SK-N-SH (cell line): Measurements from ENCODE around the gene CYP1B1. TPM values are rescaled to one million over a fixed set of nuclear protein-coding genes. Genes with fewer than 3 reads are reported as not detected.

Source experiments
- CTCF ChIA-PET: fragments of 300-600, 350-600 bp; formaldehyde crosslinking; extraction: SDS; loops from one replicate; lab custom pipeline; 2021; lab: Yijun Ruan, JAX
- POLR2A ChIA-PET: fragments of 350-600 bp; sonication (Branson Sonifier 250); formaldehyde crosslinking; extraction: SDS; loops from one replicate; lab custom pipeline; 2020; ENCODE audit warnings: antibody characterized with exemption, inconsistent platforms; lab: Yijun Ruan, JAX
- DNase-seq: peaks from one replicate; pipeline ENCODE4 v3.0.0; 2012
- H2AFZ ChIP-seq: fragments of 200-600 bp; sonication (generic); 2 replicates; pipeline ENCODE4 v1.8.1; 2016; ENCODE audit warnings: antibody characterized with exemption, mild to moderate bottlenecking, low read depth
- H3F3A ChIP-seq: fragments of 200-600 bp; sonication (generic); replicated peaks from 2 replicates; pipeline ENCODE3; 2016; ENCODE audit warnings: antibody characterized with exemption, mild to moderate bottlenecking; ENCODE audit not compliant: insufficient read depth
- H3K27ac ChIP-seq, 2 experiments: fragments of 200-500 bp in 1 of 2; fragments of 200-600 bp in 1 of 2; sonication (Bioruptor generic) in 1 of 2; sonication (generic), shearing (Covaris generic) in 1 of 2; 2 replicates each; pipeline versions ENCODE4 v1.5.1 to v1.6.1; 2014 to 2016; ENCODE audit warnings: low read depth in 2 of 2, inconsistent platforms in 1 of 2, low read length in 1 of 2, mild to moderate bottlenecking in 1 of 2, mixed read lengths in 1 of 2
- H3K27me3 ChIP-seq: fragments of 200-600 bp; sonication (generic), shearing (Covaris generic); 2 replicates; pipeline ENCODE4 v1.6.1; 2016; ENCODE audit warnings: mixed run types; ENCODE audit not compliant: insufficient read depth
- H3K36me3 ChIP-seq, 2 experiments: fragments of 200-500 bp in 1 of 2; fragments of 200-600 bp in 1 of 2; sonication (Bioruptor generic) in 1 of 2; sonication (generic) in 1 of 2; replicated peaks in 1 of 2; 2 replicates each; pipeline versions ENCODE3 to v1.5.1; 2014 to 2016; ENCODE audit warnings: low read length in 1 of 2, mild to moderate bottlenecking in 1 of 2; ENCODE audit not compliant: insufficient read depth in 2 of 2, control insufficient read depth in 1 of 2
- H3K4me1 ChIP-seq, 2 experiments: fragments of 200-500 bp in 1 of 2; fragments of 200-600 bp in 1 of 2; sonication (Bioruptor generic) in 1 of 2; sonication (generic), shearing (Covaris generic) in 1 of 2; 2 replicates each; pipeline versions ENCODE4 v1.5.1 to v1.6.1; 2014 to 2016; ENCODE audit warnings: low read depth in 1 of 2, low read length in 1 of 2, mixed run types in 1 of 2; ENCODE audit not compliant: insufficient read depth in 2 of 2, control insufficient read depth in 1 of 2
- H3K4me2 ChIP-seq: fragments of 200-600 bp; sonication (generic), shearing (Covaris generic); 2 replicates; pipeline ENCODE4 v1.6.1; 2017; ENCODE audit warnings: mixed run types
- H3K4me3 ChIP-seq, 2 experiments: fragments of 200-500 bp in 1 of 2; fragments of 200-600 bp in 1 of 2; sonication (Bioruptor generic) in 1 of 2; sonication (generic), shearing (Covaris generic) in 1 of 2; 2 replicates each; pipeline versions ENCODE4 v1.5.1 to v1.8.1; 2014 to 2016; ENCODE audit warnings: low read depth in 2 of 2, inconsistent platforms in 1 of 2, low read length in 1 of 2, mild to moderate bottlenecking in 1 of 2, mixed read lengths in 1 of 2, moderate library complexity in 1 of 2
- H3K79me2 ChIP-seq: fragments of 200-600 bp; sonication (generic); 2 replicates; pipeline ENCODE4 v1.8.1; 2017; ENCODE audit warnings: mild to moderate bottlenecking; ENCODE audit not compliant: insufficient read depth
- H3K9ac ChIP-seq: fragments of 200-600 bp; sonication (generic); 2 replicates; pipeline ENCODE4 v1.6.1; 2017; ENCODE audit warnings: mixed run types
- H3K9me2 ChIP-seq: fragments of 200-600 bp; sonication (generic); 2 replicates; pipeline ENCODE4 v1.6.1; 2017; ENCODE audit warnings: mixed run types
- H3K9me3 ChIP-seq: fragments of 200-600 bp; sonication (generic); 2 replicates; pipeline ENCODE4 v1.6.1; 2017; ENCODE audit warnings: mixed run types, mild to moderate bottlenecking, moderate library complexity
- H4K20me1 ChIP-seq: fragments of 200-600 bp; sonication (generic); 2 replicates; pipeline ENCODE4 v1.6.1; 2017; ENCODE audit warnings: mild to moderate bottlenecking, mixed run types; ENCODE audit not compliant: insufficient read depth
- CHD2 ChIP-seq: fragments of 150-350 bp; IDR thresholded peaks from 2 replicates; pipeline ENCODE4 v1.6.1; 2018; ENCODE audit warnings: low read length; ENCODE audit not compliant: partially characterized antibody
- ELF1 ChIP-seq: IDR thresholded peaks from 2 replicates; pipeline ENCODE4 v1.4.0; 2012
- EP300 ChIP-seq, 2 experiments: IDR thresholded peaks; 2 replicates each; pipeline versions ENCODE4 v1.4.0 to v1.6.1; 2012; ENCODE audit warnings: borderline replicate concordance in 1 of 2, low read depth in 1 of 2, low read length in 1 of 2
- EZH2phosphoT487 ChIP-seq: fragments of 200-600 bp; sonication (generic); IDR thresholded peaks from 2 replicates; pipeline ENCODE4 v1.6.1; 2017; ENCODE audit warnings: low read depth, mixed run types, mild to moderate bottlenecking, antibody characterized with exemption, moderate library complexity, borderline replicate concordance
- FOXJ3 ChIP-seq: sonication (generic); formaldehyde crosslinking; IDR thresholded peaks from 2 replicates; pipeline ENCODE4 v1.5.1; 2020; ENCODE audit warnings: mild to moderate bottlenecking, missing genetic modification reagents
- FOXM1 ChIP-seq: IDR thresholded peaks from 2 replicates; pipeline ENCODE4 v1.4.0; 2012; ENCODE audit warnings: low read depth, mild to moderate bottlenecking
- GABPA ChIP-seq: IDR thresholded peaks from 2 replicates; pipeline ENCODE4 v1.4.0; 2012; ENCODE audit warnings: low read depth, mild to moderate bottlenecking
- GATA2 ChIP-seq: sonication (generic); formaldehyde crosslinking; IDR thresholded peaks from 2 replicates; pipeline ENCODE4 v1.5.0; 2020; ENCODE audit warnings: mild to moderate bottlenecking, missing genetic modification reagents
- JUND ChIP-seq: IDR thresholded peaks from 2 replicates; pipeline ENCODE4 v1.4.0; 2012
- MAX ChIP-seq: IDR thresholded peaks from 2 replicates; pipeline ENCODE4 v1.4.0; 2012; ENCODE audit warnings: low read depth
- MEF2A ChIP-seq: IDR thresholded peaks from 2 replicates; pipeline ENCODE4 v1.4.0; 2012; ENCODE audit warnings: low read depth, borderline replicate concordance
- MXI1 ChIP-seq: IDR thresholded peaks from 2 replicates; pipeline ENCODE4 v1.6.1; 2012; ENCODE audit warnings: mild to moderate bottlenecking, low read depth, low read length, improper control_type of control experiment
- NFIC ChIP-seq: IDR thresholded peaks from 2 replicates; pipeline ENCODE4 v1.4.0; 2012; ENCODE audit warnings: borderline replicate concordance
- NRF1 ChIP-seq: IDR thresholded peaks from 2 replicates; pipeline ENCODE4 v1.6.1; 2012; ENCODE audit warnings: low read depth, mild to moderate bottlenecking, low read length
- PBX3 ChIP-seq: IDR thresholded peaks from 2 replicates; pipeline ENCODE4; 2012
- POLR2AphosphoS5 ChIP-seq: IDR thresholded peaks from 2 replicates; pipeline ENCODE4 v1.6.1; 2012; ENCODE audit warnings: low read depth, low read length
- RAD21 ChIP-seq: IDR thresholded peaks from 2 replicates; pipeline ENCODE4 v1.6.1; 2012; ENCODE audit warnings: mild to moderate bottlenecking, low read length
- RCOR1 ChIP-seq: fragments of 150-350 bp; IDR thresholded peaks from 2 replicates; pipeline ENCODE4 v1.6.1; 2017; ENCODE audit warnings: antibody characterized with exemption, low read length
- REST ChIP-seq: IDR thresholded peaks from 2 replicates; pipeline ENCODE4 v1.6.1; 2012; ENCODE audit warnings: mild to moderate bottlenecking, low read depth, low read length, moderate library complexity
- RFX5 ChIP-seq: IDR thresholded peaks from 2 replicates; pipeline ENCODE4 v1.6.1; 2012; ENCODE audit warnings: mild to moderate bottlenecking, improper control_type of control experiment, low read length
- RXRA ChIP-seq: IDR thresholded peaks from 2 replicates; pipeline ENCODE4 v1.4.0; 2012; ENCODE audit warnings: low read depth, mild to moderate bottlenecking, borderline replicate concordance
- SIN3A ChIP-seq: IDR thresholded peaks from 2 replicates; pipeline ENCODE4 v1.6.1; 2012; ENCODE audit warnings: low read depth, mild to moderate bottlenecking, low read length, moderate library complexity, borderline replicate concordance
- SMC3 ChIP-seq: IDR thresholded peaks from 2 replicates; pipeline ENCODE4 v1.6.1; 2012; ENCODE audit warnings: low read depth, low read length, improper control_type of control experiment
- TCF12 ChIP-seq: IDR thresholded peaks from 2 replicates; pipeline ENCODE4 v1.4.0; 2012
- TEAD4 ChIP-seq: IDR thresholded peaks from 2 replicates; pipeline ENCODE4 v1.4.0; 2012; ENCODE audit warnings: mild to moderate bottlenecking, borderline replicate concordance; ENCODE audit not compliant: insufficient read depth
- USF1 ChIP-seq: IDR thresholded peaks from 2 replicates; pipeline ENCODE4 v1.4.0; 2012; ENCODE audit warnings: low read depth, borderline replicate concordance
- YY1 ChIP-seq: IDR thresholded peaks from 2 replicates; pipeline ENCODE4 v1.4.0; 2012; ENCODE audit warnings: low read depth, mild to moderate bottlenecking
- ZBTB33 ChIP-seq: IDR thresholded peaks from 2 replicates; pipeline ENCODE4 v1.4.0; 2012; ENCODE audit warnings: low read depth, borderline replicate concordance
- WGBS: methylation state at CpG from one replicate; pipeline ENCODE4 v1.1.6; 2017; ENCODE audit warnings: low lambda C conversion rate; 5-methylcytosine and 5-hydroxymethylcytosine counted together
- polyA plus RNA-seq, 3 experiments: library from polyadenylated mRNA; depleted of rRNA; stranded (reverse); fragments of >200 nt; gene quantifications; 2 replicates each; pipeline ENCODE4 v1.2.3, GENCODE V29; 2012

Gene CYP1B1
- polyA plus RNA-seq, 1 of the 3 experiments (the other 2 are of a cell fraction) = 0.20 TPM

- peak overlapping the region; percentile 76 for H2AFZ ChIP-seq
- no peaks in the 10 kb centered on the region for H3K36me3 ChIP-seq
- no peaks in the 10 kb centered on the region for H4K20me1 ChIP-seq
- no peak overlapping the region for H3K4me2 ChIP-seq
- ChIA-PET POLR2A (interaction anchor here (1.2 to 4.6 kb wide), 5 partner anchors 11 to 182 kb away, joined by 4 to 32 read pairs (median 6); partner anchors contain the start of genes CYP1B1 and RMDN2), CTCF (interaction anchor here (0.6 to 5.9 kb wide), 13 partner anchors 9 to 229 kb away, joined by 3 to 72 read pairs (median 5); partner anchors contain the start of gene CYP1B1)
- H3K9me2 ChIP-seq = no peaks in the 10 kb centered on the region
- no peaks in the 10 kb centered on the region for H3K79me2 ChIP-seq
- H3K4me1 ChIP-seq = peaks cover 5 to 51% of the 10 kb centered on the region in 2 experiments; a peak in 3 of 4 replicates
- DNase-seq = no peak
- no peaks in the 10 kb centered on the region for H3K9me3 ChIP-seq
- no peaks in the 10 kb centered on the region for H3K27me3 ChIP-seq
- no peaks in the 10 kb centered on the region for H3F3A ChIP-seq
- no peak overlapping the region for H3K4me3 ChIP-seq
- peak overlapping the region; percentile 51 to 99 for H3K27ac ChIP-seq
- 59% methylated on average over 7 of the region's 7 CpGs for WGBS
- H3K9ac ChIP-seq = no peak overlapping the region
- TF ChIP-seq EP300 (IDR thresholded peaks at IDR 0.05; ENCODE audit: borderline replicate concordance in 1 of 2, low read depth in 1 of 2, low read length in 1 of 2) (no peak), CHD2 (no peak), MEF2A (no peak), EZH2phosphoT487 (no peak), REST (no peak), ELF1 (no peak), SMC3 (no peak), NFIC (no peak), GATA2 (CRISPR knock-in tag) (no peak), SIN3A (no peak), GABPA (0 out of 2 replicates have a peak, but pooled peaks have one; percentile 6), YY1 (no peak), FOXJ3 (CRISPR knock-in tag) (no peak), RAD21 (no peak), MAX (no peak), TCF12 (no peak), FOXM1 (no peak), USF1 (no peak), TEAD4 (no peak), PBX3 (peak; percentile 16; the same call in 1 of the 2 replicates), JUND (no peak; the same call in 1 of the 2 replicates), RXRA (no peak), RCOR1 (no peak), RFX5 (no peak), MXI1 (no peak), POLR2AphosphoS5 (0 out of 2 replicates have a peak, but pooled peaks have one; percentile 29), NRF1 (no peak), ZBTB33 (no peak)
Measured at GRCh38 chr2:38106405-38107094, 30.6 kb upstream of the CYP1B1 start.
